SK-N-SH treated with all-trans-retinoic acid at 6 μM for 48 hours (cell line): ENCODE results near the gene TMC8.

ENCODE experiments used
- CSDC2 ChIP-seq: fragments of 250-450 bp; sonication (Bioruptor Pico); IDR thresholded peaks from 2 replicates; pipeline ENCODE4 v1.5.0; 2020; ENCODE audit warnings: mild to moderate bottlenecking, moderate library complexity
- GLIS3 ChIP-seq: fragments of 250-450 bp; sonication (Bioruptor Pico); IDR thresholded peaks from 2 replicates; pipeline ENCODE4 v1.5.0; 2020; ENCODE audit warnings: mild to moderate bottlenecking, moderate library complexity
- OSR1 ChIP-seq: fragments of 250-450 bp; sonication (Bioruptor Pico); IDR thresholded peaks from 2 replicates; pipeline ENCODE4 v1.8.0; 2022; ENCODE audit warnings: moderate library complexity, mild to moderate bottlenecking, inconsistent platforms
- PATZ1 ChIP-seq: fragments of 250-450 bp; sonication (Bioruptor Pico); IDR thresholded peaks from 2 replicates; pipeline ENCODE4 v1.8.0; 2020; ENCODE audit warnings: mild to moderate bottlenecking, moderate library complexity, borderline replicate concordance
- RARB ChIP-seq: fragments of 250-450 bp; sonication (Bioruptor Pico); IDR thresholded peaks from 2 replicates; pipeline ENCODE4 v1.8.0; 2021; ENCODE audit warnings: mild to moderate bottlenecking, moderate library complexity
- SNAI2 ChIP-seq: fragments of 250-450 bp; sonication (Bioruptor Pico); IDR thresholded peaks from 2 replicates; pipeline ENCODE4 v1.5.0; 2020; ENCODE audit warnings: mild to moderate bottlenecking, moderate library complexity
- TCF4 ChIP-seq: fragments of 250-450 bp; sonication (Bioruptor Pico); IDR thresholded peaks from 2 replicates; pipeline ENCODE4 v1.8.0; 2021; ENCODE audit warnings: mild to moderate bottlenecking, moderate library complexity, borderline replicate concordance
- TSHZ2 ChIP-seq: fragments of 250-450 bp; sonication (Bioruptor Pico); IDR thresholded peaks from 2 replicates; pipeline ENCODE4 v1.5.0; 2020; ENCODE audit warnings: mild to moderate bottlenecking, moderate library complexity
- ZC3H10 ChIP-seq: fragments of 250-450 bp; sonication (Bioruptor Pico); IDR thresholded peaks from 2 replicates; pipeline ENCODE4 v1.5.1; 2021; ENCODE audit warnings: mild to moderate bottlenecking, moderate library complexity
- ZFP3 ChIP-seq: fragments of 250-450 bp; sonication (Bioruptor Pico); IDR thresholded peaks from 2 replicates; pipeline ENCODE4 v1.5.0; 2020; ENCODE audit warnings: mild to moderate bottlenecking, moderate library complexity
- ZNF565 ChIP-seq: fragments of 450-650 bp; formaldehyde crosslinking; conservative IDR thresholded peaks from 2 replicates; pipeline ENCODE4 v1.5.0; 2020; ENCODE audit warnings: low read depth, mild to moderate bottlenecking, moderate library complexity
- ZNF8 ChIP-seq: fragments of 450-650 bp; formaldehyde crosslinking; IDR thresholded peaks from 2 replicates; pipeline ENCODE4 v1.5.0; 2020; ENCODE audit warnings: mild to moderate bottlenecking, moderate library complexity
- TF ChIP-seq, protein P1 (sequence below): fragments of 250-450 bp; sonication (Bioruptor Pico); IDR thresholded peaks from 2 replicates; pipeline ENCODE4 v1.5.1; 2020; ENCODE audit warnings: low read depth, mild to moderate bottlenecking, moderate library complexity

DNA sequence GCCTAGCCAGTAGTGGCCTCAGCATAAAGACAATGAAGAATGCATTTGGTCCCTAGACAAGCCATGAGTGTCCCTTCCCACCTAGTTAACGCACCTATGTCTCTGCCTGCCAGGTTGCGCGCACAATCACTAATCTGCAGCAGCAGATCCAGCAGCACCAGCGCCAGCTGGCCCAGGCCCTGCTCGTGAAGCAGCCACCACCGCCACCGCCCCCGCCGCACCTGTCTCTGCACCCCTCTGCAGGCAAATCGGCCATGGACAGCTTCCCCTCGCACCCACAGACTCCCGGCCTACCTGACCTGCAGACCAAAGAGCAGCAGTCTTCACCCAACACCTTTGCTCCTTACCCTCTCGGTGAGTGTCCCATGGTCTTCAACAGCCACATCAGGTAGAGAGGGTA, 43.8 kb upstream of the TMC8 start:
- TF ChIP-seq OSR1 (CRISPR knock-in tag) (no peak), PATZ1 (no peak), ZFP3 (CRISPR knock-in tag) (no peak), ZC3H10 (no peak), RARB (no peak), GLIS3 (CRISPR knock-in tag) (no peak), ZNF8 (CRISPR knock-in tag) (no peak), TCF4 (CRISPR knock-in tag) (no peak), TSHZ2 (CRISPR knock-in tag) (no peak), SNAI2 (no peak), ZNF565 (CRISPR knock-in tag) (no peak), CSDC2 (CRISPR knock-in tag) (no peak)
- TF ChIP-seq, protein P1, sequence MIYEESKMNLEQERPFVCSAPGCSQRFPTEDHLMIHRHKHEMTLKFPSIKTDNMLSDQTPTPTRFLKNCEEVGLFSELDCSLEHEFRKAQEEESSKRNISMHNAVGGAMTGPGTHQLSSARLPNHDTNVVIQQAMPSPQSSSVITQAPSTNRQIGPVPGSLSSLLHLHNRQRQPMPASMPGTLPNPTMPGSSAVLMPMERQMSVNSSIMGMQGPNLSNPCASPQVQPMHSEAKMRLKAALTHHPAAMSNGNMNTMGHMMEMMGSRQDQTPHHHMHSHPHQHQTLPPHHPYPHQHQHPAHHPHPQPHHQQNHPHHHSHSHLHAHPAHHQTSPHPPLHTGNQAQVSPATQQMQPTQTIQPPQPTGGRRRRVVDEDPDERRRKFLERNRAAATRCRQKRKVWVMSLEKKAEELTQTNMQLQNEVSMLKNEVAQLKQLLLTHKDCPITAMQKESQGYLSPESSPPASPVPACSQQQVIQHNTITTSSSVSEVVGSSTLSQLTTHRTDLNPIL (CRISPR knock-in tag), result no peak
